ENCODE data around the gene TSR3.

Gene TSR3

DNA sequence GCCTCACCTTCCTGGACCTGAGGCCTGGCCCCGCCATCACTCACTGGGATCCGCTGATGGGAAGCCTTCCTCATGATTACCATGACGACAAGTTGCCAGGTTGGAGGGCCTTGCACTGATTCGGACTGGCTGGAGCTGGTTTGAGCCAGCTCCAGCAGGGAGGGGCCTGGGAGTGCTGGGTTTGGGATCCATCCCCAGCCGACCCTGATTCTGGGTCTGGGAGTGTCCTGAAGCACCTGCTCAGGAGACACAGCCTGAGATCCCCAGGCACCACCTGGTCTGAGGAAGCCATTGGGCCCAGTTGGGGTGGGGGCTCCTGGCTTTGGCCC lies 24.1 kb downstream of the TSR3 start:
- no peak overlapping the region for H3K4me3 ChIP-seq (ENCODE audit: control insufficient read depth, low read depth, low read length)
- TF ChIP-seq, protein P1, sequence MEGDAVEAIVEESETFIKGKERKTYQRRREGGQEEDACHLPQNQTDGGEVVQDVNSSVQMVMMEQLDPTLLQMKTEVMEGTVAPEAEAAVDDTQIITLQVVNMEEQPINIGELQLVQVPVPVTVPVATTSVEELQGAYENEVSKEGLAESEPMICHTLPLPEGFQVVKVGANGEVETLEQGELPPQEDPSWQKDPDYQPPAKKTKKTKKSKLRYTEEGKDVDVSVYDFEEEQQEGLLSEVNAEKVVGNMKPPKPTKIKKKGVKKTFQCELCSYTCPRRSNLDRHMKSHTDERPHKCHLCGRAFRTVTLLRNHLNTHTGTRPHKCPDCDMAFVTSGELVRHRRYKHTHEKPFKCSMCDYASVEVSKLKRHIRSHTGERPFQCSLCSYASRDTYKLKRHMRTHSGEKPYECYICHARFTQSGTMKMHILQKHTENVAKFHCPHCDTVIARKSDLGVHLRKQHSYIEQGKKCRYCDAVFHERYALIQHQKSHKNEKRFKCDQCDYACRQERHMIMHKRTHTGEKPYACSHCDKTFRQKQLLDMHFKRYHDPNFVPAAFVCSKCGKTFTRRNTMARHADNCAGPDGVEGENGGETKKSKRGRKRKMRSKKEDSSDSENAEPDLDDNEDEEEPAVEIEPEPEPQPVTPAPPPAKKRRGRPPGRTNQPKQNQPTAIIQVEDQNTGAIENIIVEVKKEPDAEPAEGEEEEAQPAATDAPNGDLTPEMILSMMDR (IDR thresholded peaks at IDR 0.05; ENCODE audit: control insufficient read depth, insufficient read depth, low read depth, low read length, missing control alignments), result no peak
- DNase-seq (ENCODE audit: low read depth), result no peak

DNA sequence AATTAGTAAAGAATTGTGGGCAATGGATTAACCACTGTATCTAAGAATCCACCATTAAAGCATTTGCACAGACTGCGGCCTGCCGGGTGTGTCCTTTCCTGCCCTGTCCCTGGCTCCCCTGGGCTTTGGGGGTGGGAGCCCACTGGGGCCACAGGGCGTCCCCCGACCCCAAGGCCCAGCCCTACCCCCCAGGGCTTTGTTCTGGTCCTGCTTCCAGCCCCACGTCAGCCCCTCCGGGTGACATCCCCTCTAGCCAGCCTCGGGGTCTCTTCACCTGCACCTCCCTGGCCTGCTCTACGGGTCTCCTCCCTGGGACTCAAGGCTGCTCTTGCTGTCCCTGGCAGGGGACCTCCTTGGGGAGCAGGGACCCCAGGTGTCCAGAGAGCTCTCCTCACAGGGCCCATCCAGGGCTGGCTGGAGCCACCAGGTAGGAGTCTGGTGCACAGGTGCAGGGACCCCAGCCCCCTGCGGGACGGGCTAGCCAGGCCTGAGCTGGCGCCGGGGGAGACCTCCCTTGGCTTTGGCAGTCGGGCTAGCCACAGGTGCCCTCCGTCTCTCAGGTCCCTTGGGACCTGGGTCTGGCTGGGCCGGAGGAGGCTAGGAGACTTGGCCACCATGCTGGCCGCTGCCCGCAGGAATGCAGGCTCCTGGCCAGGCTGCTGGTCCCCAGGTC lies 24.6 kb downstream of the TSR3 start:
- no peak for DNase-seq (ENCODE audit: low read depth)
- TF ChIP-seq, protein P1 (IDR thresholded peaks at IDR 0.05; ENCODE audit: control insufficient read depth, insufficient read depth, low read depth, low read length, missing control alignments), result no peak
- no peak overlapping the region for H3K4me3 ChIP-seq (ENCODE audit: control insufficient read depth, low read depth, low read length)

DNA sequence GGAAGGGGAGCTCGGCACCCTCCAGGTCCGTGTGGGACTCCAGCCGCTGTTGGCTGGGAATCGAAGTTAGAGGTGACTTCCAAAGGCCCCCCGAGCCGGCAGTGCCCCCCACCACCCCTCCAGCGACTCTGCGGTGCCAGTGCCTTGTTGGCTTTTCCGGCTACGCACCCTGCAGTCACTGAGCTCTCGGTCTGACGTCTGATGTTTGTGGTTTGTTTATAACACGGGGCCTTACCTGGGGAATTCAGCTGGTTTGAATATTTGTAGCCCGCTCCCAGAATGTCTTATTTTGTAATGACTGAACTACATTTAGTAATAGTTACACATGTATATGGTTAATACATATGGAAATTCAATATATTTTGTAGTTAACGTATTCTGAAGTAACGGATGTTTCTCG lies 25.3 kb downstream of the TSR3 start:
- H3K4me3 ChIP-seq (ENCODE audit: control insufficient read depth, low read depth, low read length), result no peak overlapping the region
- TF ChIP-seq, protein P1 (IDR thresholded peaks at IDR 0.05; ENCODE audit: control insufficient read depth, insufficient read depth, low read depth, low read length, missing control alignments), result no peak
- no peak for DNase-seq (ENCODE audit: low read depth)

DNA sequence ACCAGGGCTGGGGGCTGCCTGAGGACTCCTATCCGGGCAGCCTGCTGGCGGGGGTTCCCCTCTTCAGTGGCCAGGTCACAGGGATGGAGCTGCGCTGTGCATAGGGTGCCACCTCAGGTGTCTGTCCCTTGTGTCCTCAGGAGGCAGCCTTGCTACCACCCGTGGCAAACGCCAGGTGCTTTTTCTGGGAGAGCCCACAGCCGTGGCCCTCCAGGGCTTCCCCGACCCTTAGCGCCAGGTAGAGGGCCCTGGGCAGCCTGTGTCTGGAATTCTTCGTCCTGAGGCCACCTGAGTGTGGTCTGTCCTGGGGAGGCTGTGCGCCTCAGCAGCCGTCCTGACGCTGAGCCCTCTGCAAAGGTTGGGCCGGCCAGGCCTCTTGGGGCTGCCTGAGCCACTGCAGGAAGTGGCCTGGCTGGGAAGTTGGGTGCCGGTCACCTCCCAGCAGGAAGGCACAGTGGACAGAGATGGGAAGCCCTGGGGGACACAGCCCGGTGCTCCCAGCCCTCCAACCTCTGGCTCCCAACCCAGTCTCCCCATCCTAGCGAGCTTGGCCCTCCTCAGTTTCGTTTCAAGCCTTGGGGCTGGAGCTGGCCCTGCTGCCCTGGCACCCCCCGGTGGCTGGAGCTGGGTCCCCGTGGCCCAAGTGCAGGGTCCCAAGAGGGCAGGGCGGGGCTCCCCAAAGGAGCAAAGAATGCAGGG lies 25.9 kb downstream of the TSR3 start:
- no peak overlapping the region for H3K4me3 ChIP-seq (ENCODE audit: control insufficient read depth, low read depth, low read length)
- DNase-seq (ENCODE audit: low read depth), result no peak
- TF ChIP-seq, protein P1 (IDR thresholded peaks at IDR 0.05; ENCODE audit: control insufficient read depth, insufficient read depth, low read depth, low read length, missing control alignments), result no peak

DNA sequence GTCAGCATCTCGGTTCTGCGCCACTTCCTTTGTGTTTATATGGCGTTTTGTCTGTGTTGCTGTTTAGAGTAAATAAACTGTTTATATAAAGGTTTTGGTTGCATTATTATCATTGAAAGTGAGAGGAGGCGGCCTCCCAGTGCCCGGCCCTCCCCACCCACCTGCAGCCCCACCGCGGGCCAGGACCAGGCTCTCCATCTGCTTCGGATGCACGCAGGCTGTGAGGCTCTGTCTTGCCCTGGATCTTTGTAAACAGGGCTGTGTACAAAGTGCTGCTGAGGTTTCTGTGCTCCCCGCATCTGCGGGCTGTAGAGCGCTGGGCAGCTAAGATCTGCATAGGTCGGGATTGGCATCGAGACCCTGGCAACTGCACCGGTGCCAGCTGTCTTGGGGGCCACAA lies 26.4 kb downstream of the TSR3 start:
- TF ChIP-seq, protein P1 (IDR thresholded peaks at IDR 0.05; ENCODE audit: control insufficient read depth, insufficient read depth, low read depth, low read length, missing control alignments), result no peak

DNA sequence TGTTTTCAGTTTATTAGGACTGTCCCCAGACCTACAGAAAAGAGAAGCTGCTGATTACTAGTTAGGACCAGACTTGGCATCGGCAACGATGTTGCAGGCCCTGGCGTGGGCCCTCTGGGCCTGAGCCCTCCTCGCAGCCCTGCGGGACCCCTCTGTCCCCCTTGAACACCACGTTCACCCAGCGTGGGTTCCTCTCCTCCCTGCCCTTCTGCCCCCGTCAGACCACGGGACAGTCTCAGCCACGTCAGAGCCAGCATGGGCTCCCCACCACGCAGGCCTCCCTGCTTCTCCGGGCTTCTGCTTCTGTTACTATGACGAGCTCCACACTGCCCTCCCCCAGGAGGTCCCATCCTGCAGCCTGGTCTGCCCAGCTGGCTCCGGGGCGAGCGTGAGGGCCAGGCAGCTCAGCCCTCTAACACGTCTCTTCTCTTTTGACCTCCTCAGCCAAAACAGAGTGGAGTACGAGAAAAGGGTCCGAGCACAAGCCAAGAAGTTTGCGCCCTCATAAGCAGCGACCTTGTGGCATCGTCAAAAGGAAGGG lies 27.3 kb downstream of the TSR3 start:
- TF ChIP-seq, protein P1 (IDR thresholded peaks at IDR 0.05; ENCODE audit: control insufficient read depth, insufficient read depth, low read depth, low read length, missing control alignments), result no peak
- no peak for DNase-seq (ENCODE audit: low read depth)
- H3K4me3 ChIP-seq (ENCODE audit: control insufficient read depth, low read depth, low read length), result no peak overlapping the region

More for the DNA sequence above, 26.4 kb downstream of the TSR3 start:
- no peak overlapping the region for H3K4me3 ChIP-seq (ENCODE audit: control insufficient read depth, low read depth, low read length)
- DNase-seq (ENCODE audit: low read depth), result no peak
